ENCODE results near the gene ACADM.
"Not testable (repeated sequence)": the region's sequence is repeated elsewhere in the genome, so short reads cannot be mapped to it uniquely, and the experiment has no call there.

Gene ACADM

DNA sequence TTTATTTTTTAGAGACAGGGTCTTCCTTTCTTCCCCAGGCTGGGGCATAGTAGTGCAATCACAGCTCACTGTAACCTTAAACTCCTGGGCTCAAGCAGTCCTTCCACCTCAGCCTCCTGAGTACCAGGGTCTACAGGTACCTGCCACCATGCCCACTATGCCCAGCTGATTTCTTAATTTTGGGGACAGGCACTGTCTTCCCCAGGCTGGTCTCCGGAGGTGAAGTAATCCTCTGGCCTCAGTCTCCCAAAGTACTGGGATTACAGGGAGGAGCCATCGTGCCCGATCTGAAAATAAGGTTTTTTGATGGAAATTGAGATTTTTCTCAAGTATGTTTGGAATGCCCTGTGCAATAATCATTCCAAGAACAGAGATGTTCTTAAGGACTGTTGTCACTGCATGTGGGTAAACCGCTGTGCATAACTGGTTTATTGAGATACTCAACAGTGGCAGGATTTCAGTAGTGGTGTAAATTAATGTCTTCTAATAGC is 71.2 kb downstream of the ACADM start:
- Histone ChIP-seq H3K4me3 (no peak overlapping the region), H3K9me3 (ENCODE audit: low read depth, low read length) (no peaks in the 10 kb centered on the region), H3K9ac (ENCODE audit: insufficient read length) (no peak overlapping the region), H3K36me3 (ENCODE audit: insufficient read depth, low read length) (peaks cover 64% of the 10 kb centered on the region), H3K27ac (no peak overlapping the region)
- DNase-seq (ENCODE audit: low read depth, low spot score) = no peak
- no peak for TF ChIP-seq EZH2 (IDR thresholded peaks at IDR 0.05)
- TF ChIP-seq POLR2AphosphoS5 (IDR thresholded peaks at IDR 0.05; ENCODE audit: borderline replicate concordance, low read depth, low read length) = 0 out of 2 replicates have a peak, but pooled peaks have one; percentile 4

GRCh38 chr1:75796376-75797272 is 72.1 kb downstream of the ACADM start, which contains the start of gene MSH4:
TSS of gene MSH4 (plus strand) at chr1:75796882. CDS start at chr1:75796986, 104 bp downstream.
- Histone ChIP-seq H3K4me3 (no peak within 1 kb of the TSS), H3K9me3 (ENCODE audit: low read depth, low read length) (no peaks in the 10 kb centered on the region), H3K9ac (ENCODE audit: insufficient read length) (no peak within 1 kb of the TSS), H3K27ac (no peak within 1 kb of the TSS; the same call in 1 of the 2 replicates), H3K36me3 (ENCODE audit: insufficient read depth, low read length) (peaks cover 56% of the 10 kb centered on the region)
- TF ChIP-seq EZH2 (IDR thresholded peaks at IDR 0.05) (no peak), FOXP2 (optimal IDR thresholded peaks at IDR 0.05; ENCODE audit: control extremely low read depth, extremely low read length, insufficient read depth) (no peak), POLR2AphosphoS5 (IDR thresholded peaks at IDR 0.05; ENCODE audit: borderline replicate concordance, low read depth, low read length) (0 out of 2 replicates have a peak, but pooled peaks have one; percentile 14)
- no peak for DNase-seq (ENCODE audit: low read depth, low spot score)

DNA sequence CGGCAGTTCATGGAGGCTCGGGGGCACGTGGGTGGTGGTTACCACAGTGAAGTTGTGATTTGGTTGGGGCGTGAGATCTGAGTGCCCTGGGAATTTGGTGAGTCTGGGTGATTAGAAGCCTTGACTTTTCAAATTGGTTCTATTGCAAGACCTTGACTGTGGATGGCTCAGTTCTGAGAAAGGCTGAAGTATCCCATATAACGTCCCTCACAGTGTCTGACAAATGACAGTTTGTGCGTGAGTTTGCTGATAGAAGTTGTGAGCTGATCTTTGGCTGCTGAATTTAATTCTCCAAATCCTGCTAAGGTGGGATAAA is 72.7 kb downstream of the ACADM start:
- Histone ChIP-seq H3K36me3 (ENCODE audit: insufficient read depth, low read length) (peaks cover 50% of the 10 kb centered on the region), H3K27ac (no peak overlapping the region), H3K4me3 (no peak overlapping the region), H3K9ac (ENCODE audit: insufficient read length) (no peak overlapping the region), H3K9me3 (ENCODE audit: low read depth, low read length) (no peaks in the 10 kb centered on the region)
- no peak; the same call in 1 of the 2 replicates for TF ChIP-seq POLR2AphosphoS5 (IDR thresholded peaks at IDR 0.05; ENCODE audit: borderline replicate concordance, low read depth, low read length)
- TF ChIP-seq FOXP2 (optimal IDR thresholded peaks at IDR 0.05; ENCODE audit: control extremely low read depth, extremely low read length, insufficient read depth) = no peak
- TF ChIP-seq EZH2 (IDR thresholded peaks at IDR 0.05) = no peak
- no peak for DNase-seq (ENCODE audit: low read depth, low spot score)

- no peak for DNase-seq (ENCODE audit: low read depth, low spot score)
- H3K4me3 ChIP-seq = no peak overlapping the region
- H3K27ac ChIP-seq = peak overlapping the region; percentile 20; the same call in 1 of the 2 replicates
- H3K9ac ChIP-seq (ENCODE audit: insufficient read length) = no peak overlapping the region
- no peak for TF ChIP-seq EZH2 (IDR thresholded peaks at IDR 0.05)
- no peak for TF ChIP-seq POLR2AphosphoS5 (IDR thresholded peaks at IDR 0.05; ENCODE audit: borderline replicate concordance, low read depth, low read length)
- TF ChIP-seq FOXP2 (optimal IDR thresholded peaks at IDR 0.05; ENCODE audit: control extremely low read depth, extremely low read length, insufficient read depth) = no peak
- H3K36me3 ChIP-seq (ENCODE audit: insufficient read depth, low read length) = peaks cover 45% of the 10 kb centered on the region
- no peaks in the 10 kb centered on the region for H3K9me3 ChIP-seq (ENCODE audit: low read depth, low read length)
Observed at GRCh38 chr1:75797606-75798216, 73.2 kb downstream of the ACADM start.

GRCh38 chr1:75801480-75801879 is 77.0 kb downstream of the ACADM start:
- H3K27ac ChIP-seq; H3K9me3 ChIP-seq (ENCODE audit: low read depth, low read length); H3K36me3 ChIP-seq (ENCODE audit: insufficient read depth, low read length); DNase-seq (ENCODE audit: low read depth, low spot score); H3K4me3 ChIP-seq; H3K9ac ChIP-seq (ENCODE audit: insufficient read length): not testable (repeated sequence)

DNA sequence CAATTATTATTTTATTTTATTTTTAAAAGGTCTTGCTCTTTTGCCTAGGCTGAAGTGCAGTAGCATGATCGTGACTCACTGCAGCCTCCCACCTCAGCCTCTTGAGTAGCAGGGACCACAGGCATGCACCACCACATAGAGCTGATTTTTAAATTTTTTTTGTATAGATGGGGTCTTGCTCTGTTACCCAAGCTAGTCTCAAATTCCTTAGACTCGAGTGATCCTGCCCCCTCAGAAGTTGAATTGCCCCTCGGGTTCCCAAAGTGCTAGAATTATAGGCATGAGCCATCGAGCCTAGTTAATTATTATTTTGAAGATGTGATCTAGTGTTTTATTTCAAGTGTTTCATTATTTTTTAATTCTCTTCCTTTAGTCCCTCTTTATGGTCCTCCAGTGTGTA is 84.4 kb downstream of the ACADM start:
- H3K36me3 ChIP-seq (ENCODE audit: insufficient read depth, low read length) = no peaks in the 10 kb centered on the region
- no peak for DNase-seq (ENCODE audit: low read depth, low spot score)
- H3K9me3 ChIP-seq (ENCODE audit: low read depth, low read length) = no peaks in the 10 kb centered on the region
- H3K4me3 ChIP-seq = no peak overlapping the region
- no peak overlapping the region for H3K9ac ChIP-seq (ENCODE audit: insufficient read length)
- H3K27ac ChIP-seq = no peak overlapping the region
- TF ChIP-seq FOXP2 (optimal IDR thresholded peaks at IDR 0.05; ENCODE audit: control extremely low read depth, extremely low read length, insufficient read depth) = no peak
- TF ChIP-seq EZH2 (IDR thresholded peaks at IDR 0.05) = no peak
- no peak for TF ChIP-seq POLR2AphosphoS5 (IDR thresholded peaks at IDR 0.05; ENCODE audit: borderline replicate concordance, low read depth, low read length)

DNA sequence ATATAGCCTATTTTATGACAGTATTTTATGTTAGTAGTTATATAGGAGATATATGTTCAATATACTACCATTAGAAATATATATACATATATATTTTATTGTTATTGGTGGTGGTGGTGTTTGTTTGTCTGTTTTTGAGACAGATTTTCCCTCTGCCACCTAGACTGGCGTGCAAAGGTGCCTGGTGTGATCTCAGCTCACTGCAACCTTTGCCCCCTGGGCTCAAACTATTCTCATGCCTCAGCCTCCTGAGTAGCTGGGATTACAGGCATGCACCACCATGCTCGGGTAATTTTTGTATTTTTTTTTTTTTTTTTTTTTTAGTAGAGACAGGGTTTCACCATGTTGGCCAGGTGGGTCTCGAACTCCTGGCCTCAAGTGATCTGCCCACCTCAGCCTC is 85.6 kb downstream of the ACADM start:
- H3K4me3 ChIP-seq; DNase-seq (ENCODE audit: low read depth, low spot score); H3K27ac ChIP-seq; H3K36me3 ChIP-seq (ENCODE audit: insufficient read depth, low read length); H3K9ac ChIP-seq (ENCODE audit: insufficient read length); H3K9me3 ChIP-seq (ENCODE audit: low read depth, low read length): not testable (repeated sequence)

GRCh38 chr1:75811211-75811981 is 86.9 kb downstream of the ACADM start:
- no peaks in the 10 kb centered on the region for H3K36me3 ChIP-seq (ENCODE audit: insufficient read depth, low read length)
- H3K27ac ChIP-seq = peak overlapping the region; percentile 96
- H3K9me3 ChIP-seq (ENCODE audit: low read depth, low read length) = no peaks in the 10 kb centered on the region
- peak overlapping the region; percentile 67 for H3K4me3 ChIP-seq
- H3K9ac ChIP-seq (ENCODE audit: insufficient read length) = peak overlapping the region; percentile 65
- DNase-seq (ENCODE audit: low read depth, low spot score) = peak; percentile 86
- TF ChIP-seq FOXP2 (optimal IDR thresholded peaks at IDR 0.05; ENCODE audit: control extremely low read depth, extremely low read length, insufficient read depth) (peak; percentile 30), POLR2AphosphoS5 (IDR thresholded peaks at IDR 0.05; ENCODE audit: borderline replicate concordance, low read depth, low read length) (no peak; the same call in 1 of the 2 replicates), EZH2 (IDR thresholded peaks at IDR 0.05) (no peak)

Measured in SK-N-MC (cell line).